A549 (cell line): ENCODE results near the gene ATG5. TPM values are rescaled to one million over a fixed set of nuclear protein-coding genes. Genes with fewer than 3 reads are reported as not detected.

ENCODE experiments used
- ATAC-seq, 2 experiments: fragments of 200-7000 bp in 1 of 2; fragments of >200 bp in 1 of 2; cut with Nextera tagmentation in 1 of 2; cut with Tn5 transposase in 1 of 2; 3 replicates each; pipeline versions ENCODE4 v1.8.0 to v1.9.1; 2018 to 2020; ENCODE audit warnings: mild to moderate bottlenecking in 1 of 2, moderate library complexity in 1 of 2
- CTCF ChIA-PET: fragments of 300-600 bp; sonication (Branson Sonifier 250); formaldehyde crosslinking; extraction: SDS; loops from one replicate; lab custom pipeline; 2021; ENCODE audit warnings: antibody characterized with exemption, inconsistent platforms; lab: Yijun Ruan, JAX
- POLR2A ChIA-PET: fragments of 350-600 bp; formaldehyde crosslinking; extraction: SDS; loops from one replicate; lab custom pipeline; 2021; ENCODE audit warnings: antibody characterized with exemption, inconsistent platforms; lab: Yijun Ruan, JAX
- DNase-seq, 2 experiments: peaks; one replicate each; pipeline versions ENCODE4 v3.0.0 to v3.0.0-alpha.2; 2011 to 2016; ENCODE audit warnings: low read depth in 1 of 2, low spot score in 1 of 2
- FAIRE-seq: peaks from 2 replicates; lab custom pipeline; 2011; peaks lifted over from hg19 to GRCh38; lab: Jason Lieb, UNC
- H3K27ac ChIP-seq, 2 experiments: fragments of >200 bp; sonication (Bioruptor Twin); formaldehyde crosslinking; 3 replicates each; pipeline ENCODE4 v1.5.1; 2016 to 2017
- H3K4me1 ChIP-seq: fragments of >200 bp; sonication (Bioruptor Twin); formaldehyde crosslinking; 3 replicates; pipeline ENCODE4 v1.6.1; 2016
- H3K4me2 ChIP-seq: fragments of >200 bp; sonication (Bioruptor Twin); formaldehyde crosslinking; 3 replicates; pipeline ENCODE4 v1.6.1; 2016
- H3K4me3 ChIP-seq: fragments of >200 bp; sonication (Bioruptor Twin); formaldehyde crosslinking; 3 replicates; pipeline ENCODE4 v1.5.1; 2016
- H3K9me3 ChIP-seq: fragments of >200 bp; sonication (Bioruptor Twin); formaldehyde crosslinking; 3 replicates; pipeline ENCODE4 v1.6.1; 2016
- CBX2 ChIP-seq: fragments of 200-600 bp; sonication (generic); IDR thresholded peaks from 2 replicates; pipeline ENCODE4 v1.6.1; 2016; ENCODE audit warnings: low read depth, mild to moderate bottlenecking, borderline replicate concordance
- CEBPB ChIP-seq, 2 experiments: fragments of >200 bp in 1 of 2; sonication (Bioruptor Twin) in 1 of 2; formaldehyde crosslinking in 1 of 2; IDR thresholded peaks; 2 replicates each; pipeline ENCODE4 v1.6.1; 2012 to 2016
- CHD4 ChIP-seq: fragments of 200-600 bp; sonication (generic); IDR thresholded peaks from 2 replicates; pipeline ENCODE4 v1.6.1; 2016; ENCODE audit warnings: antibody characterized with exemption, mild to moderate bottlenecking, borderline replicate concordance
- EHF ChIP-seq: fragments of 250-450 bp; sonication (Bioruptor Pico); IDR thresholded peaks from 2 replicates; pipeline ENCODE4 v1.5.0; 2020; ENCODE audit warnings: mild to moderate bottlenecking
- EHMT2 ChIP-seq: fragments of 200-600 bp; sonication (generic); IDR thresholded peaks from 2 replicates; pipeline ENCODE4 v1.6.1; 2016; ENCODE audit warnings: antibody characterized with exemption, low read depth, mild to moderate bottlenecking, moderate library complexity
- GATA3 ChIP-seq: IDR thresholded peaks from 2 replicates; pipeline ENCODE4 v1.6.1; 2012; ENCODE audit warnings: borderline replicate concordance
- HEYL ChIP-seq: fragments of 250-450 bp; sonication (Bioruptor Pico); IDR thresholded peaks from 2 replicates; pipeline ENCODE4 v1.8.0; 2021; ENCODE audit warnings: mild to moderate bottlenecking, moderate library complexity
- HOXB13 ChIP-seq: fragments of 250-450 bp; sonication (Bioruptor Pico); IDR thresholded peaks from 2 replicates; pipeline ENCODE4 v1.5.0; 2020; ENCODE audit warnings: low read depth, mild to moderate bottlenecking, moderate library complexity
- KDM1A ChIP-seq: fragments of 200-600 bp; sonication (generic); IDR thresholded peaks from 2 replicates; pipeline ENCODE4 v1.6.1; 2016; ENCODE audit warnings: low read depth, mild to moderate bottlenecking
- MAFK ChIP-seq: fragments of 450-650 bp; IDR thresholded peaks from 2 replicates; pipeline ENCODE4 v1.6.1; 2014; ENCODE audit not compliant: partially characterized antibody
- MAZ ChIP-seq: fragments of 150-350 bp; IDR thresholded peaks from 2 replicates; pipeline ENCODE4 v1.6.1; 2014; ENCODE audit warnings: antibody characterized with exemption, low read depth, low read length, borderline replicate concordance
- NFE2L2 ChIP-seq: fragments of 150-350 bp; conservative IDR thresholded peaks from 2 replicates; pipeline ENCODE4 v1.6.1; 2014; ENCODE audit warnings: low read length
- NPAS2 ChIP-seq: fragments of 250-450 bp; sonication (Bioruptor Pico); IDR thresholded peaks from 2 replicates; pipeline ENCODE4 v1.8.0; 2022; ENCODE audit warnings: mild to moderate bottlenecking, moderate library complexity, borderline replicate concordance
- POLR2A ChIP-seq: IDR thresholded peaks from 2 replicates; pipeline ENCODE4 v1.6.1; 2012; ENCODE audit warnings: mild to moderate bottlenecking, low read length
- RARB ChIP-seq: fragments of 250-450 bp; sonication (Bioruptor Pico); IDR thresholded peaks from 2 replicates; pipeline ENCODE4 v1.8.0; 2021; ENCODE audit warnings: mild to moderate bottlenecking, moderate library complexity
- SMC3 ChIP-seq: fragments of >200 bp; sonication (Bioruptor Twin); formaldehyde crosslinking; IDR thresholded peaks from 3 replicates; pipeline ENCODE4 v1.6.1; 2018; ENCODE audit warnings: inconsistent platforms
- TFCP2L1 ChIP-seq: fragments of 250-450 bp; sonication (Bioruptor Pico); IDR thresholded peaks from 2 replicates; pipeline ENCODE4 v1.5.0; 2021; ENCODE audit warnings: mild to moderate bottlenecking
- TP53 ChIP-seq: fragments of 250-450 bp; sonication (Bioruptor Pico); IDR thresholded peaks from 2 replicates; pipeline ENCODE4 v1.5.0; 2021; ENCODE audit warnings: mild to moderate bottlenecking, moderate library complexity
- WGBS: methylation state at CpG from one replicate; pipeline ENCODE4 v1.1.6; 2017; ENCODE audit errors: missing lambda C conversion rate; 5-methylcytosine and 5-hydroxymethylcytosine counted together
- polyA plus RNA-seq, 4 experiments: library from polyadenylated mRNA; depleted of rRNA in 3 of 4; stranded (reverse); fragments of >200 nt; fragmentation: RNase III in 1 of 4; extraction: RNeasy Plus Mini Kit Qiagen cat#74134 plus additional on column Dnase treatment in 1 of 4; gene quantifications; 2 replicates in 3 of 4; 3 replicates in 1 of 4; pipeline ENCODE4 v1.2.3, GENCODE V29; 2011 to 2017
- TF ChIP-seq, protein P1 (sequence below): fragments of 200-600 bp; sonication (generic); IDR thresholded peaks from 2 replicates; pipeline ENCODE4 v1.6.1; 2016; ENCODE audit warnings: antibody characterized with exemption, mild to moderate bottlenecking, moderate library complexity
- TF ChIP-seq, protein P2 (sequence below): fragments of 150-350 bp; IDR thresholded peaks from 2 replicates; pipeline ENCODE4 v1.6.1; 2014; ENCODE audit warnings: low read depth, mild to moderate bottlenecking, low read length
- TF ChIP-seq, protein P3 (sequence below): fragments of >200 bp; sonication (Bioruptor Twin); formaldehyde crosslinking; IDR thresholded peaks from 2 replicates; pipeline ENCODE4 v1.6.1; 2016
- TF ChIP-seq, protein P4 (sequence below): fragments of >200 bp; sonication (Bioruptor Twin); formaldehyde crosslinking; IDR thresholded peaks from 3 replicates; pipeline ENCODE4 v1.5.1; 2016

The ATG5 gene
- polyA plus RNA-seq, 2 of the 4 experiments (the other 2 are of a cell fraction): 26.6 to 53.5 TPM

DNA sequence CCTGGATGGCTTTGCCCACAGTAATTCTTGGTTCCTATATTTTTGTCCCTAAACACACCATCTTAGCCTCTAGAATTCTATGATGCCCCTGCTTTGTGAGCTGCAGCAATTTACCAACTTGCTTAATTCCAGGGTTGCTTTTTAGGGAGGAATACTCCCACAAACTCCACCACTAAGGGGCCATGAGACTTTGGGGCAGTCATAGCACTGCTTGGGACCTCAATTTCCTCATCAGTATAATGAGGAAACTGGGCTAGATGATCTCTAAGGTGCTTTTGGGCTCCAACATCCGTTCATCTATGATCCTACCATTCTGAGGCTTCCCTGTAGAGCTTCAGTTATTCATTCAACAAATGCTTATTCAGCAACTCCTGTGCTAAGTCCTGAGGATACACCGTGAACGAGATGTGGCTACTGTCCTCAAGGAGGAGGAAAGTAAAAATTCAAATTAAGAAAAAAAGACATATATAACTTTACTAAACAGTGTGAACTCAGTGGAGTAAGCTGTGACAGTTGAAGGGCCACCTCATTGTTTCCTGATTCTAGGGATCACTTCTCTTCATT, 164.2 kb downstream of the ATG5 start:
- 83% methylated on average over 3 of the region's 3 CpGs for WGBS
- ATAC-seq (no peak), DNase-seq (no peak), FAIRE-seq (no peak)
- Histone ChIP-seq H3K4me1 (peaks cover 9% of the 10 kb centered on the region; the same call in 1 of the 3 replicates), H3K27ac (no peak overlapping the region), H3K9me3 (no peaks in the 10 kb centered on the region), H3K4me3 (no peak overlapping the region), H3K4me2 (no peak overlapping the region)
- TF ChIP-seq, protein P1, sequence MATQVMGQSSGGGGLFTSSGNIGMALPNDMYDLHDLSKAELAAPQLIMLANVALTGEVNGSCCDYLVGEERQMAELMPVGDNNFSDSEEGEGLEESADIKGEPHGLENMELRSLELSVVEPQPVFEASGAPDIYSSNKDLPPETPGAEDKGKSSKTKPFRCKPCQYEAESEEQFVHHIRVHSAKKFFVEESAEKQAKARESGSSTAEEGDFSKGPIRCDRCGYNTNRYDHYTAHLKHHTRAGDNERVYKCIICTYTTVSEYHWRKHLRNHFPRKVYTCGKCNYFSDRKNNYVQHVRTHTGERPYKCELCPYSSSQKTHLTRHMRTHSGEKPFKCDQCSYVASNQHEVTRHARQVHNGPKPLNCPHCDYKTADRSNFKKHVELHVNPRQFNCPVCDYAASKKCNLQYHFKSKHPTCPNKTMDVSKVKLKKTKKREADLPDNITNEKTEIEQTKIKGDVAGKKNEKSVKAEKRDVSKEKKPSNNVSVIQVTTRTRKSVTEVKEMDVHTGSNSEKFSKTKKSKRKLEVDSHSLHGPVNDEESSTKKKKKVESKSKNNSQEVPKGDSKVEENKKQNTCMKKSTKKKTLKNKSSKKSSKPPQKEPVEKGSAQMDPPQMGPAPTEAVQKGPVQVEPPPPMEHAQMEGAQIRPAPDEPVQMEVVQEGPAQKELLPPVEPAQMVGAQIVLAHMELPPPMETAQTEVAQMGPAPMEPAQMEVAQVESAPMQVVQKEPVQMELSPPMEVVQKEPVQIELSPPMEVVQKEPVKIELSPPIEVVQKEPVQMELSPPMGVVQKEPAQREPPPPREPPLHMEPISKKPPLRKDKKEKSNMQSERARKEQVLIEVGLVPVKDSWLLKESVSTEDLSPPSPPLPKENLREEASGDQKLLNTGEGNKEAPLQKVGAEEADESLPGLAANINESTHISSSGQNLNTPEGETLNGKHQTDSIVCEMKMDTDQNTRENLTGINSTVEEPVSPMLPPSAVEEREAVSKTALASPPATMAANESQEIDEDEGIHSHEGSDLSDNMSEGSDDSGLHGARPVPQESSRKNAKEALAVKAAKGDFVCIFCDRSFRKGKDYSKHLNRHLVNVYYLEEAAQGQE: no peak
- TF ChIP-seq CEBPB (IDR thresholded peaks at IDR 0.05): no peak
- TF ChIP-seq MAFK: peak; percentile 64
- POLR2A ChIA-PET: no interaction called here
- CTCF ChIA-PET: no interaction called here

DNA sequence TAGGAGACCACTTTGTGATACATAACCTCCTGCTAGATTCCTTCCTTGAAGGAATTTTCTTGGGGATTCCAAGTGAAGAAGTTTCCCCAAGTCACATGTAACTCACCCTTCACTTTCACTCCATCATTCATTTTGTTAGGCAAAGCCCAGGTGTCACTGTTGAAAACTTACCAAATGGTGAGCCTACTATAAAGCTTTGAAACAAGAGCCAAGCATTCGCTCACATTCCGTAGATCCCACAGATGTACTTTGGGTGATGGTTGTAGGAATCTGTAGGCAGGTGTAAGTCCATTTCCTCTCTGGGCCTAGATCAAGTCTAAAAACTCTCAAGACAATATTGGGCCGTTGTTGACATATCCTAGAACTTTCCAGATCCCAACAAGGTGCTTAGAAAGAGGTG, 165.4 kb downstream of the ATG5 start:
- no peaks in the 10 kb centered on the region for H3K9me3 ChIP-seq
- peaks cover 9% of the 10 kb centered on the region; the same call in 1 of the 3 replicates for H3K4me1 ChIP-seq
- no peak for DNase-seq
- H3K4me3 ChIP-seq: no peak overlapping the region
- POLR2A ChIA-PET: no interaction called here
- peak overlapping the region in 1 of 2 experiments; percentile 28; a peak in 1 of 6 replicates for H3K27ac ChIP-seq
- no peak for ATAC-seq
- FAIRE-seq: no peak
- TF ChIP-seq NPAS2 (CRISPR knock-in tag): no peak
- TF ChIP-seq, protein P2, sequence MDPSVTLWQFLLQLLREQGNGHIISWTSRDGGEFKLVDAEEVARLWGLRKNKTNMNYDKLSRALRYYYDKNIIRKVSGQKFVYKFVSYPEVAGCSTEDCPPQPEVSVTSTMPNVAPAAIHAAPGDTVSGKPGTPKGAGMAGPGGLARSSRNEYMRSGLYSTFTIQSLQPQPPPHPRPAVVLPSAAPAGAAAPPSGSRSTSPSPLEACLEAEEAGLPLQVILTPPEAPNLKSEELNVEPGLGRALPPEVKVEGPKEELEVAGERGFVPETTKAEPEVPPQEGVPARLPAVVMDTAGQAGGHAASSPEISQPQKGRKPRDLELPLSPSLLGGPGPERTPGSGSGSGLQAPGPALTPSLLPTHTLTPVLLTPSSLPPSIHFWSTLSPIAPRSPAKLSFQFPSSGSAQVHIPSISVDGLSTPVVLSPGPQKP: no peak
- WGBS: 81% methylated on average over 3 of the region's 3 CpGs
- CTCF ChIA-PET: interaction anchor here (1.2 kb wide), 1 partner anchor 13 kb away, joined by 3 read pairs; no protein-coding TSS in a partner anchor
- H3K4me2 ChIP-seq: no peak overlapping the region

DNA sequence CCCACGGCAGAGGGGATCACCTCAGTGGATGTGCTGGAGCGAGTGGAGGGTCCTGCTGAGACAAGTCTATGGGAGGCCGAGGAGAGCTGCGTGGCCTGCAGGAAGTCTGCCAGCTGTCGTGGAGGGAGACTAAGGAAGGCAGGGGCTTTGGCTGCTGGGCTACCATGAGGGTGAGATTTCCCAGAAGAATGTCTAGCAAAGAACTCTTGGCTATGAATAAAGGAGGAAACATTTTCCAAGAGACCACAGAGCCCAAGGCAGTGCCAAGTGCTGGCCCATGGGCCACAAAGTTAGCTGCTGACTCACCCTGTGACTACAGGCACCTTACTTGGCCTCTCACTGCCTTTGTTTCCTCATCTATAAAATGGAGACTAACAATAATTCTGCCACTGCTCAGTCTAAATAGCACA, 166.0 kb downstream of the ATG5 start:
- H3K27ac ChIP-seq: peak overlapping the region in 1 of 2 experiments; percentile 55; a peak in 3 of 6 replicates
- ChIA-PET POLR2A (no interaction called here), CTCF (interaction anchor here (1.5 kb wide), 1 partner anchor 36 kb away, joined by 5 read pairs; no protein-coding TSS in a partner anchor)
- H3K9me3 ChIP-seq: no peaks in the 10 kb centered on the region
- no peak overlapping the region for H3K4me2 ChIP-seq
- FAIRE-seq (no peak), ATAC-seq (no peak; a peak in 1 of 6 replicates), DNase-seq (no peak)
- peaks cover 9% of the 10 kb centered on the region; the same call in 1 of the 3 replicates for H3K4me1 ChIP-seq
- no peak overlapping the region for H3K4me3 ChIP-seq
- TF ChIP-seq MAFK: no peak
- TF ChIP-seq, protein P3, sequence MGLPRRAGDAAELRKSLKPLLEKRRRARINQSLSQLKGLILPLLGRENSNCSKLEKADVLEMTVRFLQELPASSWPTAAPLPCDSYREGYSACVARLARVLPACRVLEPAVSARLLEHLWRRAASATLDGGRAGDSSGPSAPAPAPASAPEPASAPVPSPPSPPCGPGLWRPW: no peak
- no peak for TF ChIP-seq EHF (CRISPR knock-in tag)
- TF ChIP-seq NFE2L2: no peak
- TF ChIP-seq CBX2: no peak
- TF ChIP-seq EHMT2: no peak
- TF ChIP-seq HEYL (CRISPR knock-in tag): no peak
- no peak for TF ChIP-seq KDM1A
- TF ChIP-seq CHD4: no peak
- TF ChIP-seq, protein P4, sequence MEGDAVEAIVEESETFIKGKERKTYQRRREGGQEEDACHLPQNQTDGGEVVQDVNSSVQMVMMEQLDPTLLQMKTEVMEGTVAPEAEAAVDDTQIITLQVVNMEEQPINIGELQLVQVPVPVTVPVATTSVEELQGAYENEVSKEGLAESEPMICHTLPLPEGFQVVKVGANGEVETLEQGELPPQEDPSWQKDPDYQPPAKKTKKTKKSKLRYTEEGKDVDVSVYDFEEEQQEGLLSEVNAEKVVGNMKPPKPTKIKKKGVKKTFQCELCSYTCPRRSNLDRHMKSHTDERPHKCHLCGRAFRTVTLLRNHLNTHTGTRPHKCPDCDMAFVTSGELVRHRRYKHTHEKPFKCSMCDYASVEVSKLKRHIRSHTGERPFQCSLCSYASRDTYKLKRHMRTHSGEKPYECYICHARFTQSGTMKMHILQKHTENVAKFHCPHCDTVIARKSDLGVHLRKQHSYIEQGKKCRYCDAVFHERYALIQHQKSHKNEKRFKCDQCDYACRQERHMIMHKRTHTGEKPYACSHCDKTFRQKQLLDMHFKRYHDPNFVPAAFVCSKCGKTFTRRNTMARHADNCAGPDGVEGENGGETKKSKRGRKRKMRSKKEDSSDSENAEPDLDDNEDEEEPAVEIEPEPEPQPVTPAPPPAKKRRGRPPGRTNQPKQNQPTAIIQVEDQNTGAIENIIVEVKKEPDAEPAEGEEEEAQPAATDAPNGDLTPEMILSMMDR: no peak
- no peak for TF ChIP-seq MAZ
- no peak for TF ChIP-seq HOXB13 (CRISPR knock-in tag)
- TF ChIP-seq POLR2A: no peak
- TF ChIP-seq TP53 (CRISPR knock-in tag): no peak
- TF ChIP-seq RARB: no peak
- no peak for TF ChIP-seq TFCP2L1 (CRISPR knock-in tag)
- TF ChIP-seq GATA3: no peak
- TF ChIP-seq SMC3: no peak
- WGBS: 93% methylated on average over 5 of the region's 5 CpGs
